Vagina (tissue), 2 donors: Measurements from ENCODE around the gene ITGA11.

Experiments
- POLR2A ChIP-seq, 2 donors: fragments of 450-650 bp; IDR thresholded peaks; one replicate each; pipeline ENCODE4 v1.6.1; 2017; ENCODE audit warnings: antibody characterized with exemption in 2 of 2, mild to moderate bottlenecking in 2 of 2, moderate library complexity in 2 of 2
- TF ChIP-seq, protein P1 (sequence below), 3 experiments: fragments of 450-650 bp in 2 of 3; fragments of 200-600 bp in 1 of 3; sonication (generic) in 1 of 3; IDR thresholded peaks; one replicate each; pipeline ENCODE4 v1.5.1; 2017 to 2019; ENCODE audit warnings: antibody characterized with exemption in 3 of 3, mild to moderate bottlenecking in 2 of 3, moderate library complexity in 2 of 3

DNA sequence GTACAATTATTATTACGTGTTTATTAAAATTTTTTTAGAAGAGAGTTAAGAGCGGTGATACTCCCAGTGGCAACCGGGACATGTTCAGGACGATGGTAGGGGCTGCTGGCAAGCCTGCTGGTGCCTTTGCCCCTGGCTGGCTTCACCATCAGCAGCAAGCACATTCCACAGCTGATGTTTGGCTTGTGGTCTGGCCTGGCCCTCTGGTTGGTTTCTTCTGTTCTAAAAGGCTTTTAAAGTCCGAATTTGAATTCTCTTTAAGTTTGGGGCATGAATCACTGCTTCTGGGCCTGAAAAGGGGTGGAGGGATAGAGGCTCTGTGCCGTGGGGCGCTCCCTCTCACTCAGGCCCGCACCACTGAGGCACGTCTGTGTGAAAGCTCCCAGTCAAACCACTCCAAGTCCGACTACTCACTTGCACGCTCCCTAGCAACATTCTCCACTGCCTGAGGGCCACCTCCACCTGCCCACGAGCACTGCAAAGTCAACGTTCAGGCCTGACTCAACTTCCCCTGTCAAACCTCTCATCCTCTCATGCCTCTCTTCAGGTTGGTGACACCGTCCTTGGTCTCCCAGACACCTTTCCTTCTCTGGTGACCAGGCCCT lies 10.1 kb downstream of the ITGA11 start:
- TF ChIP-seq, protein P1, sequence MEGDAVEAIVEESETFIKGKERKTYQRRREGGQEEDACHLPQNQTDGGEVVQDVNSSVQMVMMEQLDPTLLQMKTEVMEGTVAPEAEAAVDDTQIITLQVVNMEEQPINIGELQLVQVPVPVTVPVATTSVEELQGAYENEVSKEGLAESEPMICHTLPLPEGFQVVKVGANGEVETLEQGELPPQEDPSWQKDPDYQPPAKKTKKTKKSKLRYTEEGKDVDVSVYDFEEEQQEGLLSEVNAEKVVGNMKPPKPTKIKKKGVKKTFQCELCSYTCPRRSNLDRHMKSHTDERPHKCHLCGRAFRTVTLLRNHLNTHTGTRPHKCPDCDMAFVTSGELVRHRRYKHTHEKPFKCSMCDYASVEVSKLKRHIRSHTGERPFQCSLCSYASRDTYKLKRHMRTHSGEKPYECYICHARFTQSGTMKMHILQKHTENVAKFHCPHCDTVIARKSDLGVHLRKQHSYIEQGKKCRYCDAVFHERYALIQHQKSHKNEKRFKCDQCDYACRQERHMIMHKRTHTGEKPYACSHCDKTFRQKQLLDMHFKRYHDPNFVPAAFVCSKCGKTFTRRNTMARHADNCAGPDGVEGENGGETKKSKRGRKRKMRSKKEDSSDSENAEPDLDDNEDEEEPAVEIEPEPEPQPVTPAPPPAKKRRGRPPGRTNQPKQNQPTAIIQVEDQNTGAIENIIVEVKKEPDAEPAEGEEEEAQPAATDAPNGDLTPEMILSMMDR (IDR thresholded peaks at IDR 0.05): no peak
- no peak for TF ChIP-seq POLR2A (IDR thresholded peaks at IDR 0.05)
